ENCODE measurements around the gene ITIH4.

- TF ChIP-seq POLR2AphosphoS5 (IDR thresholded peaks at IDR 0.05) (no peak), CTCF (IDR thresholded peaks at IDR 0.05) (no peak), POLR2A (IDR thresholded peaks at IDR 0.05) (no peak)
Observed at GRCh38 chr3:52771334-52771681, 59.2 kb downstream of the ITIH4 start.
